ENCODE measurements around the gene IARS1.
A peak's percentile ranks its signal among the peaks of the same experiment; 100 is the strongest.

IARS1 gene

DNA sequence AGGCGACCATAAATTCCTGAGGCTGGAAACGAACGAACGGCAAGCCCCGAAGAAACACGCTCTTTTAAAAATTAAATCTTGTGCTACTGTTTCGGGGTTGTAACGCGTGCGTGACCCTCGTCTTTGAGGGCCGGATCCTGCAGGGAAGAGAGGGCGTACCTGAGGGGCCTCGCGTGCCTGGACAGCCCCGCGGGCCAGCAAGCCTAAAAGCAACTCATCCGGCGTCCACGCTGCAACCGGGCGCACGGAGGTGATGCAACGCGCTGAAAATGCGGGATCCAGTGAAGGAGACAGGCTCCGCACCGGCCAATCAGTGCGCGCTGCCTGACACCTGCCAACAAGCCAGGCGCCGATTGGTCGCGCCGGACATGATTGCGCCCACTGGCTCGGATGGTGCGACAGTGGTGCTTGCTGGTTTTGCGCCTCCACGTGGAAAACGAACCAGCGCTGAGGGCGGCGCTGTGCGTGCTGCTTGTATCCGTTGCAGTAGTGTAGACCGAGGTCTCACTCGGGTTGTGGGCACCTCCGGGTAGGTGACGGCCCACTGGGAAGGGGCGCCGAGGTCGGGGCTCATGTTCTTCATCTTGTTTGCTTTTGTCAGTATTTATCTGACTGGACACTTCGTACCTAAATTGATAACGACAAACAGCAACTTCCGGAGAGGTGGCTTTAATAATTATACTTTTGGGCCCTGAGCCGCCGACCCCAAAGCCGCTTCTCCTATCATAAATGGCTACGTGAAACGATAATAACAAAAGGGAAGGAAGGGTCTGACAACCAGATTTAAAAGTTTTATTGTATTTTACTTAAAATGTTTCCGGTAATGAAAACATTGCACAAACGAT lies at the start of gene IARS1:
IARS1 (minus strand) TSS at position 246 of the 845 bp plus-strand sequence. CDS start 4,278 bp downstream, outside the sequence.
- no peak for TF ChIP-seq ZNF274 (IDR thresholded peaks at IDR 0.05; ENCODE audit: low read depth, low read length)
- peak within 1 kb of the TSS; percentile 99 for H3K4me3 ChIP-seq (ENCODE audit: low read length)

DNA sequence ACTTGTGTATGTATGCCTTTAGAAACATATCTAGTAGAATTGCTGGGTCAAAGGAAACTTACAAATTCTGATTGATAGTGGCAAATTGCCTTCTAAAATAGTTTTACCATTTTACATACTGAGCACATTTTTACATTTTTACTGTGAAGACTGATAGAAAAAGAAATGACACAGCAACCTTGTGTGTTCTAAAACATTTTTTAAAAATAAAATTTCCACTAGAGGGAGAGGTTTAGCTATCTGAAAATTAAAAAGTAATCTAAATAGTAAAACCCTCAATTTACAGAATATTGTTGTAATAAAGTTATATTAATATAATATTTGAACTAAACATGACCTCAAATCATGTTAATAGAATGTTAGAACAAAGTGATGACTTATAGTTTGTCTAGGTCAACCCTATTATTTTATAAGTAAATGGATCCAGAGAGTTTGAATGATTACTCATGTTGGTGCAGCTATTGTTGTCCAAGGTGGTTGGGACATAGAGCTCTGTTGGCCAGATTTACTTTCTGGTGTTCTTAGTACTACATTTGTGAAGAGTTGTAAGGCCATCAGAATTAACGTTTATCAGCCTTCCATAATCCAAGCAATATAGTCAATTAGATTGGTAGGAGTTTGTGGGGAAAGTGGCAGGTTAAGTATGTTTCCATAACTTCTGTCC lies 49.5 kb upstream of the IARS1 start:
- H3K4me3 ChIP-seq (ENCODE audit: low read length) = no peak overlapping the region
- TF ChIP-seq ZNF274 (IDR thresholded peaks at IDR 0.05; ENCODE audit: low read depth, low read length) = no peak

- TF ChIP-seq ZNF274 (IDR thresholded peaks at IDR 0.05; ENCODE audit: low read depth, low read length) = no peak
- H3K4me3 ChIP-seq (ENCODE audit: low read length) = no peak overlapping the region
Measured at GRCh38 chr9:92341578-92341977, 48.1 kb upstream of the IARS1 start.

- TF ChIP-seq ZNF274 (IDR thresholded peaks at IDR 0.05; ENCODE audit: low read depth, low read length) = no peak
Measured at GRCh38 chr9:92333282-92333634, 39.8 kb upstream of the IARS1 start.

DNA sequence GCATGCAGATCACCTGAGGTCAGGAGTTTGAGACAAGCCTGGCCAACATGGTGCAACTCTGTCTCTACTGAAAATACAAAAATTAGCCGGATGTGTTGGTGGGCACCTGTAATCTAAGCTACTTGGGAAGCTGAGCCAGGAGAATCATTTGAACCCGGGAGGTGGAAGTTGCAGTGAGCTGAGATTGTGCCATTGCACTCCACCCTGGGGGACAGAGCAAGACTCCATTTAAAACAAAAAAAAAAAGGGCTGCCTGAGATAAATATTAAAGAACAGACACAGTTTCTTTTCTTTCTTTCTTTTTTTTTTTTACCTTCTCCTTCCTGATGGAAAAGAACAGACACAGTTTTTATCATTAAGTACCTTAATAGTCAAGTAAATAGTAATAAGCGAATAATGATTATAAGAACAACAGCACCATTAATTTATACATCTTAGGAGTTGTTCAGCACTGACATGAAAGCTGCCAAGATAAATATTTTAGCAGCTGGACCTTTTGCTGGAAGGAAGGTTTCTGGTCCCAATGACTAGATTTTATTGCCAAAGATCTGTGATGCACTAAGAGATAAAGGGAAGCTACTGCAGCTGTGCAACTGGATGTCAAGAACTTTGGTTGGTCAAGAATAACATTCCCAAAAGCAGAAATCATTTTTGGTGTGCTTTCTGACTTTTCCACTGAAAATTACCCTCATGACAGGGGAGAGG lies 39.2 kb upstream of the IARS1 start:
- no peak overlapping the region for H3K4me3 ChIP-seq (ENCODE audit: low read length)
- TF ChIP-seq ZNF274 (IDR thresholded peaks at IDR 0.05; ENCODE audit: low read depth, low read length) = no peak

More at GRCh38 chr9:92333282-92333634, 39.8 kb upstream of the IARS1 start:
- no peak overlapping the region for H3K4me3 ChIP-seq (ENCODE audit: low read length)

GRCh38 chr9:92328225-92328624 lies 34.7 kb upstream of the IARS1 start:
- no peak overlapping the region for H3K4me3 ChIP-seq (ENCODE audit: low read length)
- TF ChIP-seq ZNF274 (IDR thresholded peaks at IDR 0.05; ENCODE audit: low read depth, low read length) = no peak

- H3K4me3 ChIP-seq (ENCODE audit: low read length) = peak overlapping the region; percentile 95; the same call in 1 of the 2 replicates
- no peak for TF ChIP-seq ZNF274 (IDR thresholded peaks at IDR 0.05; ENCODE audit: low read depth, low read length)
Measured at GRCh38 chr9:92327283-92327850, 33.9 kb upstream of the IARS1 start.

DNA sequence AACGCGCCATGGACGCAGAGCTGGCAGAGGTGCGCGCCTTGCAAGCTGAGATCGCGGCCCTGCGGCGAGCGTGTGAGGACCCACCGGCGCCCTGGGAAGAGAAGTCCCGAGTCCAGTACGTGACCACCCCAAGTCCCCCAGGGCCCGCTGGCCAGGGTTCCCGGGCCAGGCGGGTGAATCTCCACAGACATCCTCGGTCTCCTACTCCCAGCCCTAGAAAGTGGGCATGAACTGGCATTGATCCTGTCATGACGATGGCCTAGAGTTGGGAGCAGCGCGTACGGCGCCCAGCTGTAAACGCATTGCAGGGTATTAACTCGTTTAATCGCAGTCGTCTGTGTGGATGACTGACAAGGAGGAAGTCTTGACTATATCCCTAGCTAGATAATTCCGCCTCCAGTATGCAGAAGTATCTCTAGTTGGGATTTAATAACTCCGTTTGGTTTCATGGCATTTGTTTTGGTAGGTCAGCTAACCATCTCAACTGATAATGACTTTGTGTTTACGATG lies 32.5 kb upstream of the IARS1 start:
- peak overlapping the region; percentile 95 for H3K4me3 ChIP-seq (ENCODE audit: low read length)
- no peak for TF ChIP-seq ZNF274 (IDR thresholded peaks at IDR 0.05; ENCODE audit: low read depth, low read length)

- TF ChIP-seq ZNF274 (IDR thresholded peaks at IDR 0.05; ENCODE audit: low read depth, low read length) = no peak
- H3K4me3 ChIP-seq (ENCODE audit: low read length) = peak within 1 kb of the TSS; percentile 95
Measured at GRCh38 chr9:92325269-92325990, 31.9 kb upstream of the IARS1 start, which contains the start of the genes CENPP and NOL8. TSS of gene CENPP (plus strand) at chr9:92325953. TSS of gene NOL8 (minus strand) at chr9:92325350. CDS start at chr9:92324161, 1,189 bp downstream.

DNA sequence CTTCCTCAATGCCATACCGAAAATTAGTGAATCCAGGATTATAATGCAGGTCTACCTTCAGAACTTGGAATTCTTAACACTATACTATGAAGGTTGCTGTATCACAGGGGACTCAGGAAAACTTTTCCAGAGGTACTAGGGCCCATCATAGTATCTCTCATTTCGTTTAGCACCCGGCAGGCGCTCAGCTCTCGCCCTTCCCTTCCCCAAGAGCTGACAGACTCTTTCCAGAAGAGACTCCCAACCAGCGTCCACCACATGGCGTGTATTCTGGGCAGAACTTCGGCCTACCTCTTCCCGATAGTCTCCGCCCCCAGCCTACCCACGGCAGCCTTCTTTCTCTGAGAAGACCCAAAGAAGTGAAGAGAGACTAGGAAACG lies 31.4 kb upstream of the IARS1 start:
- no peak for TF ChIP-seq ZNF274 (IDR thresholded peaks at IDR 0.05; ENCODE audit: low read depth, low read length)
- H3K4me3 ChIP-seq (ENCODE audit: low read length) = peak overlapping the region; percentile 95

DNA sequence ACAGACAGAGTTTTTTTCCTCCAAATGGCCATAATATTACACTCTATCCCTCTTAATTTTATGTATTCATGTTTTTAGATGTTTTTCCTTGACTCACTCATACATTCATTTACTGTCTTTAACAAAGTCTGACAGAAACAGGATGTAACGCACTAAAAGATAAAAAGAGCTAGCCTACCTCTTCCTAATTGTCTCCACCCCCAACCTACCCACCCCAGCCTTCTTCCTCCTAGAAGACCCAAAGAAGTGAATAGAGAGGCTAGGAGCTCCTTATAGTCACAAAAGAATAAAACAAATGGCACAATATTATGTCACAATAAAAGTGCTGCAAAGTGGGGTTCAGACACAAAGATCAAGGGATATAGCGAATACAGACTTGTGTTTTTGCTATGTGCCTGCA lies 30.9 kb upstream of the IARS1 start:
- no peak for TF ChIP-seq ZNF274 (IDR thresholded peaks at IDR 0.05; ENCODE audit: low read depth, low read length)

DNA sequence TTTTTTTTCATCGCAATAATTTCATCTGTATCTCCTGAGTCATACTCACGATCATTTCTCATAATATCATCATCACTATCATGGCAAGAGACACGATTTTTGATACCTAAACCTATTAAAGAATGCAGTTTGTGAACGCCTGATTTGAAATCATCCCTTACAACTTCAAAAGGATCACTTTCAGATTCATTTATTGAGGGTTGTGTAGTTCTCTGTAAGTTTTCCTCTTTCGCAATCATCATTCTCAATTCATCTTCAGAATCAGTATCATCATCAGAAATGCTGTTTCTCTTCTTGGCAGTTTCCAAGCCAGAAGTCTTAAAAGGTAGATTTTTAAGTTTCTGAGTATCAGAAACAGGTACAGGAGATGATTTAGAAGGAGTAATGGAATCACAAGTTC lies 22.0 kb upstream of the IARS1 start:
- no peak overlapping the region for H3K4me3 ChIP-seq (ENCODE audit: low read length)
- no peak for TF ChIP-seq ZNF274 (IDR thresholded peaks at IDR 0.05; ENCODE audit: low read depth, low read length)

More for the DNA sequence above, 30.9 kb upstream of the IARS1 start:
- H3K4me3 ChIP-seq (ENCODE audit: low read length) = peak overlapping the region; percentile 95

- no peak for TF ChIP-seq ZNF274 (IDR thresholded peaks at IDR 0.05; ENCODE audit: low read depth, low read length)
- H3K4me3 ChIP-seq (ENCODE audit: low read length) = no peak overlapping the region
Measured at GRCh38 chr9:92313624-92314012, 20.1 kb upstream of the IARS1 start.
